Mucosa of gallbladder (tissue), 1 donor: ENCODE data around the gene PSMD11. TPM values are rescaled to one million over a fixed set of nuclear protein-coding genes. Genes with fewer than 3 reads are reported as not detected.

Experiments used
- total RNA-seq: library from RNA; stranded (reverse); gene quantifications from one replicate; pipeline ENCODE4 v1.2.1, GENCODE V29; 2021
- donor health status: DM: no; HTN: no; CAD: no.

PSMD11 gene
- total RNA-seq, 1 donor from 2014 or later, result 61.7 TPM

Other genes starting within 250 kb of the PSMD11 start
- gene RHBDL3, start 178.7 kb upstream of the PSMD11 start, total RNA-seq, result 0.40 TPM
- 22.7 TPM for gene C17orf75, start 102.3 kb upstream of the PSMD11 start, total RNA-seq
- gene ZNF207, start 94.4 kb upstream of the PSMD11 start, total RNA-seq, result 131 TPM
- gene CDK5R1, start 42.5 kb downstream of the PSMD11 start, total RNA-seq, result 2.0 TPM